ENCODE results near the gene PRR15. TPM values are rescaled to one million over a fixed set of nuclear protein-coding genes. Genes with fewer than 3 reads are reported as not detected.

The PRR15 gene
- total and polyA plus RNA-seq, 8 donors = 0.15 to 1.8 (median 0.22) TPM; not detected in 1

GRCh38 chr7:29548823-29549222 lies 14.8 kb upstream of the PRR15 start:
- DNase-seq (no peak), ATAC-seq (no peak)
- intact Hi-C loops (cut with DNase I) = no loop called here
- Histone ChIP-seq H3K36me3 (no peaks in the 10 kb centered on the region), H3K9me3 (peaks cover 0 to 4% of the 10 kb centered on the region in 2 donors), H3K27ac (no peak overlapping the region), H3K27me3 (no peaks in the 10 kb centered on the region), H3K4me1 (no peaks in the 10 kb centered on the region), H3K4me3 (no peak overlapping the region)
- TF ChIP-seq CTCF (IDR thresholded peaks at IDR 0.05) = no peak

GRCh38 chr7:29552392-29552791 lies 11.2 kb upstream of the PRR15 start:
- Histone ChIP-seq H3K4me1 (no peaks in the 10 kb centered on the region), H3K36me3 (no peaks in the 10 kb centered on the region), H3K27ac (no peak overlapping the region), H3K27me3 (peaks cover 0 to 3% of the 10 kb centered on the region in 2 donors), H3K4me3 (no peak overlapping the region), H3K9me3 (no peaks in the 10 kb centered on the region)
- no peak for ATAC-seq
- no peak for DNase-seq
- TF ChIP-seq CTCF (IDR thresholded peaks at IDR 0.05) = no peak
- intact Hi-C loops (cut with DNase I) = no loop called here

GRCh38 chr7:29555061-29555460 lies 8.6 kb upstream of the PRR15 start:
- no peak overlapping the region for H3K4me3 ChIP-seq
- intact Hi-C loops (cut with DNase I) = no loop called here
- no peak overlapping the region for H3K27ac ChIP-seq
- no peak for TF ChIP-seq CTCF (IDR thresholded peaks at IDR 0.05)
- ATAC-seq (no peak), DNase-seq (no peak)
- H3K9me3 ChIP-seq = no peaks in the 10 kb centered on the region
- H3K36me3 ChIP-seq = no peaks in the 10 kb centered on the region
- H3K4me1 ChIP-seq = no peaks in the 10 kb centered on the region
- H3K27me3 ChIP-seq = peaks cover 4 to 22% of the 10 kb centered on the region in 2 donors

- ATAC-seq = no peak
- H3K27me3 ChIP-seq = peaks cover 6 to 38% of the 10 kb centered on the region in 2 donors
- intact Hi-C loops (cut with DNase I) = no loop called here
Observed at GRCh38 chr7:29556405-29557195, 7.0 kb upstream of the PRR15 start.

More at GRCh38 chr7:29556405-29557195, 7.0 kb upstream of the PRR15 start:
- H3K9me3 ChIP-seq = no peaks in the 10 kb centered on the region
- H3K27ac ChIP-seq = no peak overlapping the region
- H3K36me3 ChIP-seq = no peaks in the 10 kb centered on the region
- H3K4me3 ChIP-seq = no peak overlapping the region
- H3K4me1 ChIP-seq = no peaks in the 10 kb centered on the region
- DNase-seq = no peak
- no peak for TF ChIP-seq CTCF (IDR thresholded peaks at IDR 0.05)

All from left lung (tissue), 10 donors.